ENCODE results near the gene FBXL19.

DNA sequence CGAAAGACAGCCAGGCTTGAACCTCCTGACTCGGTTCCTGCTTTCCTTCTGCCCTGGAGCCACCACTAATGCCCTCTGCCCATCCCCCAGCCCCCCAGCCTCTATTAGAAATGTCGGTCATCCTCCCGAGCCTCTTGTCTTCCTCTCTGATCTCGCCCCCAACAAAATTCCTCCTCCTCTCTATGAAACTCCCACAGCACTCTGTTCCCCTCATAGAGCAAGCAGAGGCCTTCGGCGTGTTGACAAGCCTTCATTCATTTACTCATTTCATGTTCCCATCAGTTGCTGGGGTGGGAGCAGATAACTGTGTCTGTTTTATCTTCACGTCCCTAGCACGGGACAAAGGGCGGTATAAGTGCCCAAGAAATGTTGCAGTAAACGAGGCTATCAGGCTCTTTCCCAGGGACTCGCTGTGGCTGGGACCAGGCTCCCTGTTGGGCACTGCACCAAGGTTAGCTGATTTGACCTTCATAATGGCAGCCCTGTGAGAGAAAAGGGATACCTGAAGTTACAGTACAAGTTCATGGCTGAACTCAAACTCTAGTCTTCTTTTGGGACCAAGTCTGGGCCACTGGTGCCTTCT lies 7.8 kb downstream of the FBXL19 start:
- TF ChIP-seq, protein P1, sequence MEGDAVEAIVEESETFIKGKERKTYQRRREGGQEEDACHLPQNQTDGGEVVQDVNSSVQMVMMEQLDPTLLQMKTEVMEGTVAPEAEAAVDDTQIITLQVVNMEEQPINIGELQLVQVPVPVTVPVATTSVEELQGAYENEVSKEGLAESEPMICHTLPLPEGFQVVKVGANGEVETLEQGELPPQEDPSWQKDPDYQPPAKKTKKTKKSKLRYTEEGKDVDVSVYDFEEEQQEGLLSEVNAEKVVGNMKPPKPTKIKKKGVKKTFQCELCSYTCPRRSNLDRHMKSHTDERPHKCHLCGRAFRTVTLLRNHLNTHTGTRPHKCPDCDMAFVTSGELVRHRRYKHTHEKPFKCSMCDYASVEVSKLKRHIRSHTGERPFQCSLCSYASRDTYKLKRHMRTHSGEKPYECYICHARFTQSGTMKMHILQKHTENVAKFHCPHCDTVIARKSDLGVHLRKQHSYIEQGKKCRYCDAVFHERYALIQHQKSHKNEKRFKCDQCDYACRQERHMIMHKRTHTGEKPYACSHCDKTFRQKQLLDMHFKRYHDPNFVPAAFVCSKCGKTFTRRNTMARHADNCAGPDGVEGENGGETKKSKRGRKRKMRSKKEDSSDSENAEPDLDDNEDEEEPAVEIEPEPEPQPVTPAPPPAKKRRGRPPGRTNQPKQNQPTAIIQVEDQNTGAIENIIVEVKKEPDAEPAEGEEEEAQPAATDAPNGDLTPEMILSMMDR (optimal IDR thresholded peaks at IDR 0.05 in 1 of 3, IDR thresholded peaks at IDR 0.05 in 1 of 3, conservative IDR thresholded peaks at IDR 0.05 in 1 of 3; ENCODE audit: extremely low read depth in 1 of 3, insufficient read depth in 2 of 3, low read length in 3 of 3): no peak
- no peak for TF ChIP-seq EZH2 (IDR thresholded peaks at IDR 0.05; ENCODE audit: low read length)
